AG20443 (cell line): Measurements from ENCODE around the gene TUBB2A.
"Not testable (repeated sequence)": the region's sequence is repeated elsewhere in the genome, so short reads cannot be mapped to it uniquely, and the experiment has no call there.

Experiments
- DNase-seq: peaks from one replicate; pipeline ENCODE4 v3.0.0; 2012; ENCODE audit warnings: low spot score, mixed read lengths

TUBB2A gene

GRCh38 chr6:3179945-3180344 is 22.6 kb upstream of the TUBB2A start:
- DNase-seq, result not testable (repeated sequence)

GRCh38 chr6:3178666-3179065 is 21.3 kb upstream of the TUBB2A start:
- DNase-seq, result not testable (repeated sequence)

- DNase-seq, result peak; percentile 85
These were observed 19.4 kb upstream of the TUBB2A start for GRCh38 chr6:3176562-3177355.

GRCh38 chr6:3175715-3176402 is 18.5 kb upstream of the TUBB2A start:
- DNase-seq, result no peak

GRCh38 chr6:3173636-3174089 is 16.3 kb upstream of the TUBB2A start:
- not testable (repeated sequence) for DNase-seq

GRCh38 chr6:3172789-3173188 is 15.4 kb upstream of the TUBB2A start:
- not testable (repeated sequence) for DNase-seq

GRCh38 chr6:3171313-3172175 is 14.2 kb upstream of the TUBB2A start:
- not testable (repeated sequence) for DNase-seq

- DNase-seq, result not testable (repeated sequence)
These were observed 13.3 kb upstream of the TUBB2A start for GRCh38 chr6:3170676-3171075.

GRCh38 chr6:3168046-3168445 is 10.7 kb upstream of the TUBB2A start:
- not testable (repeated sequence) for DNase-seq

- DNase-seq, result not testable (repeated sequence)
These were observed 9.3 kb upstream of the TUBB2A start for GRCh38 chr6:3166535-3167225.

GRCh38 chr6:3165631-3166534 is 8.5 kb upstream of the TUBB2A start:
- peak; percentile 31 for DNase-seq

- DNase-seq, result no peak
These were observed 7.0 kb upstream of the TUBB2A start for GRCh38 chr6:3164388-3164787.

- DNase-seq, result no peak
These were observed 5.9 kb upstream of the TUBB2A start for GRCh38 chr6:3163248-3163594.

- DNase-seq, result peak; percentile 90
These were observed 5.4 kb upstream of the TUBB2A start for GRCh38 chr6:3162565-3163247.

- DNase-seq, result no peak
These were observed 4.7 kb upstream of the TUBB2A start for GRCh38 chr6:3162067-3162497.

- DNase-seq, result no peak
These were observed 2.7 kb upstream of the TUBB2A start for GRCh38 chr6:3159805-3160781.

GRCh38 chr6:3156184-3157130 is 887 bp downstream of the TUBB2A start:
- not testable (repeated sequence) for DNase-seq

GRCh38 chr6:3155416-3155815 is 1.9 kb downstream of the TUBB2A start:
- not testable (repeated sequence) for DNase-seq
